T-helper 1 cell treated with Interleukin-12 subunit alpha and Interleukin-12 subunit beta and Interleukin-4 antibody, amounts not matched to agents 30 ng/mL and 1 ng/mL, for 36 hours (primary cell): ENCODE data around the gene SPPL2C. TPM values are rescaled to one million over a fixed set of nuclear protein-coding genes. Genes with fewer than 3 reads are reported as not detected.

ENCODE experiments used
- intact Hi-C: fragments of 100-400 bp; cut with micrococcal nuclease; formaldehyde crosslinking; loops from one replicate; pipeline ENCODE4 v1.15.1; 2024
- total RNA-seq: library from RNA; stranded (reverse); gene quantifications from 2 replicates; pipeline ENCODE4 v1.2.3, GENCODE V29; 2022

Gene SPPL2C
- total RNA-seq, 1 donor from 2014 or later = not detected

DNA sequence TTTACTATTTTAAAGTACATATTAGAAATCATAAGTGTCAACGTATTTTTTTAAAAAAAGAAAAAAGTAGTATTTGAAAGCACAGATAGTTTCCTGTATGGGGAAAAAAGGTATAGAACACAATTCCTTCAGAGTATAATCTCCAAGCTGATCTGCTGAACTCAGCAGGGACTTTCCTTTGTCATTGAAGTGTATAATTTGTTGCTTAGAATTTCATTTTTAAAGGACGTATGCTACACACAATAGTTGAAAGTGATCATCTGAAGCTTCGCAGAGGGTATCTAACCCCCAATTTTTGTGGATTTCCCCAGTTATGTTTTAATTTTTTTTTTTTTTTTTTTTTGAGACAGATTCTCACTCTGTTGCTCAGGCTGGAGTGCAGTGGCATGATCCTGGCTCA, 29.5 kb downstream of the SPPL2C start:
- intact Hi-C loops = no loop called here

DNA sequence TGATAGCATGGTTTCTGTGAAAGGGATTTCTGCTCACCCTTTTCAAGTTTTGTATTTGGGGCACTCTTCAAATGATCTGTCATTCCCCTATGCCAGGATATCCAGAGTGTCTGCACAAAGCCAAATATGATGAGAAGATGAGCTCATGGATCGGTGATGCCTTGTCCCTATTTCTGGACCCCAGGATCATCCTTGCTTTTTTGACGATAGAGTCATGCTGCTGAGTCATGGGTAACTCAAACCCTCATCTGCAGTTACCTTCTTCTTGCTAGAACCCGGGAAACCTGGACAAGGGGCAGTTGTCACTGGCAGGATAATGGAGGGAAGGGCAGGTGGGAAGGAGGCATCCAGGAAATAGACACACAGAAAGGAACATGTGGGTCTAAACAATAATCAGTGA, 31.9 kb downstream of the SPPL2C start:
- intact Hi-C loops = no loop called here

DNA sequence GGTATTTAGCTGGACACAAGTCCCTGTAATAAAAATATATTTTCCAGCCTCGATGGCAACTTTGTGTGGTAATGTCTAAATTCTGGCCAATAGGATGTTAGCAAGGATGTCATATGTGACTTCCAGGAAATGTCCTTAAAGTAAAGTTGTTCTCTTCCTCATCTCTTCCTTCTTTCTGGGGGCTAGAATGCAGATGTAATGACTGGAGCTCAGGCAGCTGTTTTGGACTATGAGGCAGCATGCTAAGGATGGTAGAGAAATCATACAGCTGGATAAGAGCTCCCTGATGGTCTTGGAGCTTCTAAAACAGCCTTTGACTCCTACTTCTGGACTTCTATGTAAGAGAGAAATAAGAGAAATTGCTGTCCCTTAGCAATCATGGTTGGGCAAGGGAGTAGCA, 32.8 kb downstream of the SPPL2C start:
- intact Hi-C loops = no loop called here

DNA sequence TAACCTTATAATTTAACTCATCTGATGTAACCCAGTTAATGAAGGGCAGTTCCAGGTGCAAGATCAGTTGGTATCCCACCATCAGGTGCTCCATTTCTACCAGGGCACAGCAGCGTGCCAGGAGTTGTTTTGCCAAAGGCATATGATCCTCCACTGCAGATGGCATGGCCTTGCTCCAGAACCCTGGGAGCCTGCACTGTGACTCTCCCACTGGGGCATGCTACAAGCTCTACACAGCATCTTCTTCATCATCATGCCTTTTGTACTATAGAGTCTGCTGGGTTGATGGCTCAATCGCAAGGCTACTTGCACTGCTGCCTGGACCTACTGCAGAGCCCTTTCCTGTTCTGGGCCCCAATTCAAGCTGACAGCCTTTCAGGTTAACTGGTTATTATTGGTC, 38.4 kb downstream of the SPPL2C start:
- intact Hi-C loops = no loop called here

DNA sequence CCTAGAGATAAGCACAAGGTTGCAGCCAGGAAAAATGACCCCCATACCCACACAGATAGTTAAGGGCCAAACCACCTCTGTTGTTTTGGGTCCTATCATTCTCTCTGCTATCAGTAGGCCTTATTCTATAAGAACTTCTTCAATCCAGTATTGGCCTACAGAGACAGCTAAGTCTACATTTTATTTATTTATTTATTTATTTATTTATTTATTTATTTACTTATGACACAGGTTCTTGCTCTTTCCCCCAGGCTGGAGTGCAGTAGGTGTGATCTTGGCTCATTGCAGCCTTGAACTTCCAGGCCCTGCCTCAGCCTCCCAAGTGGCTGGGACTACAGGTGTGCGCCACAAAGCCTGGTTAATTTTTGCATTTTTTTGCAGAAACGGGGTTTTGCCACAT, 42.2 kb downstream of the SPPL2C start:
- intact Hi-C loops = no loop called here

DNA sequence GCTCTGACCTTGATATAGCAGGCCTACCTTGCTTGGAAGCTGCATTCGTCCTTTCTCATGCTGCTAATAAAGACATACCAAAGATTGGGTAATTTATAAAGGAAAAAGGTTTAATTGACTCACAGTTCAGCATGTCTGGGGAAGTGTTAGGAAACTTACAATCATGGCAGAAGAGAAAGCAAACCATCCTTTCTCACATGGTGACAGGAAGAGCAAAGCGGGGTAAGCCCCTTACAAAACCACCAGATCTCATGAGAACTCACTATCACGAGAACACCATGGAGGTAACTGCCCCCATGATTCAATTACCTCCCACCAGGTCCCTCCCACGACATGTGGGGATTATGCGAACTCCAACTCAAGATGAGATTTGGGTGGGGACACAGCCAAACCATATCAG, 43.7 kb downstream of the SPPL2C start:
- intact Hi-C loops = no loop called here

DNA sequence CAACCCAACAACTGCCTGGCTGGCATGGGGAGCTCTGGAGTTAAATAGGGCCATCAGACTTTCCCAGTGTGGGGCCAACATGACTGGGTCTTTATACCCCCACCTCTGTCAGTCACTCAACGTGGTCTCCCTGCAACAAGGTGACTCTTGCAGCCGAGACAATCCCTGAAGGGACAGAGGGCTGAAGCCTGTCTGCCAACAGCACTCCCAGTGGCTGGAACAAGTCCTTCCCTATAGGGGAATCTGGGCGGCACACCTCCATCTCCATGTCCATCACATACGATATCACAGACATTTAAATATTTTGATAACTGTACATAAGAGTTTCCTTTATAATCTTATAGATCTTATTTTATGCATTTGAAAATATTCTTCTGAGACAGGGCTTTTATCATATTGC, 44.9 kb downstream of the SPPL2C start:
- intact Hi-C loops = no loop called here

DNA sequence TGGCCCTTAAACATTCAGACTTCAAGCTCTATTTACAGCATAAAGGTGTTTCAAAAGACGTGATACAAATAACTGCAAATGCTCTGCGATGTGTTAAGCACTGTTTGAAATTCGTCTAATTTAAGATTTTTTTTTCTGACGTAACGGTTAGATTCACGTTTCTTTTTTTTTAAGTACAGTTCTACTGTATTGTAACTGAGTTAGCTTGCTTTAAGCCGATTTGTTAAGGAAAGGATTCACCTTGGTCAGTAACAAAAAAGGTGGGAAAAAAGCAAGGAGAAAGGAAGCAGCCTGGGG, 49.0 kb downstream of the SPPL2C start:
- intact Hi-C loops = loop anchor here (2.0 to 10.0 kb wide), 2 partner anchors 109 to 373 kb away; partner anchors contain the start of gene CRHR1

DNA sequence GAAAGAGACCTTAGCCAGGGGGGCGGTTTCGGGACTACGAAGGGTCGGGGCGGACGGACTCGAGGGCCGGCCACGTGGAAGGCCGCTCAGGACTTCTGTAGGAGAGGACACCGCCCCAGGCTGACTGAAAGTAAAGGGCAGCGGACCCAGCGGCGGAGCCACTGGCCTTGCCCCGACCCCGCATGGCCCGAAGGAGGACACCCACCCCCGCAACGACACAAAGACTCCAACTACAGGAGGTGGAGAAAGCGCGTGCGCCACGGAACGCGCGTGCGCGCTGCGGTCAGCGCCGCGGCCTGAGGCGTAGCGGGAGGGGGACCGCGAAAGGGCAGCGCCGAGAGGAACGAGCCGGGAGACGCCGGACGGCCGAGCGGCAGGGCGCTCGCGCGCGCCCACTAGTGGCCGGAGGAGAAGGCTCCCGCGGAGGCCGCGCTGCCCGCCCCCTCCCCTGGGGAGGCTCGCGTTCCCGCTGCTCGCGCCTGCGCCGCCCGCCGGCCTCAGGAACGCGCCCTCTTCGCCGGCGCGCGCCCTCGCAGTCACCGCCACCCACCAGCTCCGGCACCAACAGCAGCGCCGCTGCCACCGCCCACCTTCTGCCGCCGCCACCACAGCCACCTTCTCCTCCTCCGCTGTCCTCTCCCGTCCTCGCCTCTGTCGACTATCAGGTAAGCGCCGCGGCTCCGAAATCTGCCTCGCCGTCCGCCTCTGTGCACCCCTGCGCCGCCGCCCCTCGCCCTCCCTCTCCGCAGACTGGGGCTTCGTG, 49.5 kb downstream of the SPPL2C start, which contains the start of gene MAPT:
Gene MAPT, plus strand, starts transcription at position 533 of the 763 bp plus-strand sequence. CDS start 67,784 bp downstream, outside the sequence.
- intact Hi-C loops = loop anchor here (2.0 to 10.0 kb wide), 2 partner anchors 109 to 373 kb away; partner anchors contain the start of gene CRHR1

DNA sequence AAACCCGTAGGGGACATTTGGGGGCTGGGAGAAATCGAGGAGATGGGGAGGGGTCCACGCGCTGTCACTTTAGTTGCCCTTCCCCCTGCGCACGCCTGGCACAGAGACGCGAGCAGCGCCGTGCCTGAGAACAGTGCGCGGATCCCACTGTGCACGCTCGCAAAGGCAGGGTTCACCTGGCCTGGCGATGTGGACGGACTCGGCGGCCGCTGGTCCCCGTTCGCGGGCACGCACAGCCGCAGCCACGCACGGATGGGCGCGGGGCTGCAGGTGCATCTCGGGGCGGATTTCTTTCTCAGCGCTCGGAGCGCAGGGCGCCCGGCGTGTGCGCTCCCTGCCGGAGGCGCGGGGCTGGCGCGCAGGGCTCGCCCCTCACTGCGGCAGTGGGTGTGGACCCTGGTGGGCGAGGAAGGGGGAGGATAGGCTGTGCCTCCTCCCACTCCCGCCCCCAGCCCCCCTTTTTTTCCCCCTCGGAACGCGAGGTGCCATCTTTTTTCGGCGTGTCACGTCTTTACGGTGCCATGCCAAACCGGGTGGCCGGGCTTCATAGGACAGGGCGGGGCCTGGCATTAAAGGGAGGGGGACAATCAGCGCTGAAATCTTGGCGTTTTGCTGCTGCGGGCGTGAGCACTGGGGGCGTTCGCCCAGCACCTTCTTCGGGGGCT, 50.8 kb downstream of the SPPL2C start:
- intact Hi-C loops = loop anchor here (2.0 to 10.0 kb wide), 2 partner anchors 111 to 371 kb away; partner anchors contain the start of gene CRHR1

DNA sequence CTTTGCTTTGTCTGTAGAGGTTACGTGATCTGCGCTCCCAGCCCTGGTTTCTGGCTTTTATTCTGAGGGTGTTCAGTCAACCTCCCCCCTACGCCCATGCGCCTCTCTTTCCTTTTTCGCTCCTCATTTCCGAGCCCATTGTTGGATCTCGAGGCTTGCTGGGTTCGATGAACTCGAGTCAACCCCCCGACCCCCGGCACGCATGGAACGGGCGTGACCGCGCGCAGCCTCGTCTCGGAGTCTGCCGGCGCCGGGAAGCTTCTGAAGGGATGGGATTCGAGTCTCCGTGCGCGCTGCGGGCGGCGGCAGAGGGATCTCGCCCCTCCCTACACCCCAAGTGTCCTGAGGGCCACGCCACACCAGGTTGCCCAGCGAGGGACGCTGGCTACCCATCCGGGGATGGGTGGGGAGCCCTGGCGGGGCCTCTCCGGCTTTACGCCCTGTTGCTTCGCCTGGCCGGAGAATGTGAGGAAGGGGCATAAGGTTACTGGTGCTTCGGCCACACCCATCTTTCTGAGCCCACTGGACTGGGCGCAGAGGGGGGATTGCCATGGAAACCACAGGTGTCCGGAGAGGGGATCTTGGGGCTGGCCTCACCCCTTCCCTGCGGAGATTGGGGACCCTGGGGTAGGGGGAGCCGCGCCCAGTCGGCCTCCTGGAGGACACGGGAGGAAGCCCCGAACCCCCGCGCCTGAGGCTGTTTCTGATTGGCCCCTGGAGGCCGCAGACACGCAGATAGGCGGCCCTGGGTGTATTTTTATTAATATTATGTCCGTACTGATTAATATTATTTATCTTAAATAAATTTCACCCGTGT, 51.5 kb downstream of the SPPL2C start:
- intact Hi-C loops = loop anchor here (2.0 to 10.0 kb wide), 2 partner anchors 111 to 371 kb away; partner anchors contain the start of gene CRHR1

Other genes with a start within 250 kb of the SPPL2C start
- not detected in 2 replicates for gene CRHR1, start 60.6 kb upstream of the SPPL2C start, total RNA-seq
- 0.10 and 0.25 TPM in 2 replicates for gene MAPT, start 49.7 kb downstream of the SPPL2C start, total RNA-seq
- gene STH, start 154.4 kb downstream of the SPPL2C start, total RNA-seq = not detected in 2 replicates